ENCODE results near the gene NEXN.

DNA sequence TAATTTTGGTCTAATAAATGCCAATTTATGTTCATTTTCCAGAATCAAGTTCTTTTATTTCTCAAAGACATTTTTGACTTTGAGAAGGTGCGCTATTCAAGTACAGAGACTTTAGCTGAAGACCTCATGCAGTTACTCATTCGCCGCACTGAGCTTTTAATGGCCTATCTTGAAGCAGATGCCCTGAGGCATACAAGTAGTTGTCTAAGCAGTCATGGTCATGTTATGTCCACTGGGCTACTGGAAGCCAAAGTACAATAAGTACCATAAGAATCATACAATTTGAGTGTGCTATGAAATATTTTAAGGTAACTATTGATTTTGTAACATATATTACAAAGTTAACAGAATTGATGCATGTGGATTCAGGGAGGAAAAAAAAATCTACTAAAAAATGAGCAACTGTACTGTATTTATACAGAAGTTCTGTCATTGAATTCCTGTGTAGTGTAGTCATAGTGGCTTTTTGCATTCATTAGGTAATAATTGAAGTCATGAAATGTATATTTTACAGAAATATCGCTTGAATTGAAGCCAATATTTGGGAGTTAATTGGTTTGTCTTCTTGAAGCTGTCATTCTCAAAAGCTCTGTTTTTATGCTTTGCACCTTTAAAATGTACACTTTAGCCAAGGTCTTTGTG, 13.5 kb upstream of the NEXN start:
- TF ChIP-seq SUZ12 (IDR thresholded peaks at IDR 0.05; ENCODE audit: extremely low read depth, insufficient read depth, insufficient read length) (no peak), ZNF274 (IDR thresholded peaks at IDR 0.05; ENCODE audit: low read depth, low read length) (no peak)

All from NT2/D1 (cell line).